ENCODE results near the gene THEM4.

DNA sequence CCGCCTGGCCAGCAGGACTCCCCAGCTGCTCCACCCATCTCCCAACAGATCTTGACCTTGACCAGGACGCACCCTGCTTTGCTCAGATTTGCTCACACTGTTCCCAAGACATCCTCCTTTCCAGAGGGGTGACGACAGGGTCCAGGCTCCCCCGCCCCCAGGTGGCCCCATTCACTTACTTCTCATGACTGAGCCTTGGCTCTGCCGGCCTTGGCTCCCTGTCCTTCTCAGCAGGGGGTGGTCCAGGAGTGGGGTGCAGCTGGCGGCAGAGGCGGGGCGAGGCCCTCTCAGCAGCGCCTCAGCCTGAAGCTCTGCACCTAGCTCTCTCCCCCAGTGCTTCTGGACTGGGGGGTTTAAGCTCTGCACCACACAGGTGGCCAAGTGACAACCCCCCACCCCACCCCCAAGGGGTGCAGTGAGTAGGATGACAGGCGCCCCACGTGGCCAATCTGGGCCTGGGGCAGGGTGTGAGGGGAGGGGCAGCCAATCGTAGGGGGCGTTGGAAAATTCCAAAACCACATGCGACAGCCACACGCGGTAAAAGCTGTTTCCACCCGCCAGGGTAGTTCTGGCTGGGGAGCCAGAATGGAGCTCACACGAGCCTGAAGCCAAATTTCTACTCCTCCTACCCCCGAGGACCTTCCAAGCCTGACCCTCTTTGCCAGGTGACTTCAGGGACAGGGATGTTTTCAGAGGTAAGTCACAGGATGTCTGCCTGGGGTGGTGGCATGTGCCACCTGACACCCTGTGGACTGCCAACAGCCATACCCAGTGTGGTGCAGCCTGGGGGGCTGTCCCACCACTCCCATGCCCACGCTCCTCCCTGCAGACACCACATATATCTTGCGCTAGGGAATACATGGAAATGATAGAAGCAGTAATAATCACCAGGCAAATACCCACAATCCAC is 83.3 kb downstream of the THEM4 start:
- TF ChIP-seq, protein P1, sequence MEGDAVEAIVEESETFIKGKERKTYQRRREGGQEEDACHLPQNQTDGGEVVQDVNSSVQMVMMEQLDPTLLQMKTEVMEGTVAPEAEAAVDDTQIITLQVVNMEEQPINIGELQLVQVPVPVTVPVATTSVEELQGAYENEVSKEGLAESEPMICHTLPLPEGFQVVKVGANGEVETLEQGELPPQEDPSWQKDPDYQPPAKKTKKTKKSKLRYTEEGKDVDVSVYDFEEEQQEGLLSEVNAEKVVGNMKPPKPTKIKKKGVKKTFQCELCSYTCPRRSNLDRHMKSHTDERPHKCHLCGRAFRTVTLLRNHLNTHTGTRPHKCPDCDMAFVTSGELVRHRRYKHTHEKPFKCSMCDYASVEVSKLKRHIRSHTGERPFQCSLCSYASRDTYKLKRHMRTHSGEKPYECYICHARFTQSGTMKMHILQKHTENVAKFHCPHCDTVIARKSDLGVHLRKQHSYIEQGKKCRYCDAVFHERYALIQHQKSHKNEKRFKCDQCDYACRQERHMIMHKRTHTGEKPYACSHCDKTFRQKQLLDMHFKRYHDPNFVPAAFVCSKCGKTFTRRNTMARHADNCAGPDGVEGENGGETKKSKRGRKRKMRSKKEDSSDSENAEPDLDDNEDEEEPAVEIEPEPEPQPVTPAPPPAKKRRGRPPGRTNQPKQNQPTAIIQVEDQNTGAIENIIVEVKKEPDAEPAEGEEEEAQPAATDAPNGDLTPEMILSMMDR (IDR thresholded peaks at IDR 0.05): no peak
- TF ChIP-seq EZH2 (IDR thresholded peaks at IDR 0.05; ENCODE audit: borderline replicate concordance, insufficient read depth, low read depth, low read length, poor library complexity, severe bottlenecking): no peak

All from B cell (primary cell).